ENCODE measurements around the gene ENPP5.

ENPP5 gene

DNA sequence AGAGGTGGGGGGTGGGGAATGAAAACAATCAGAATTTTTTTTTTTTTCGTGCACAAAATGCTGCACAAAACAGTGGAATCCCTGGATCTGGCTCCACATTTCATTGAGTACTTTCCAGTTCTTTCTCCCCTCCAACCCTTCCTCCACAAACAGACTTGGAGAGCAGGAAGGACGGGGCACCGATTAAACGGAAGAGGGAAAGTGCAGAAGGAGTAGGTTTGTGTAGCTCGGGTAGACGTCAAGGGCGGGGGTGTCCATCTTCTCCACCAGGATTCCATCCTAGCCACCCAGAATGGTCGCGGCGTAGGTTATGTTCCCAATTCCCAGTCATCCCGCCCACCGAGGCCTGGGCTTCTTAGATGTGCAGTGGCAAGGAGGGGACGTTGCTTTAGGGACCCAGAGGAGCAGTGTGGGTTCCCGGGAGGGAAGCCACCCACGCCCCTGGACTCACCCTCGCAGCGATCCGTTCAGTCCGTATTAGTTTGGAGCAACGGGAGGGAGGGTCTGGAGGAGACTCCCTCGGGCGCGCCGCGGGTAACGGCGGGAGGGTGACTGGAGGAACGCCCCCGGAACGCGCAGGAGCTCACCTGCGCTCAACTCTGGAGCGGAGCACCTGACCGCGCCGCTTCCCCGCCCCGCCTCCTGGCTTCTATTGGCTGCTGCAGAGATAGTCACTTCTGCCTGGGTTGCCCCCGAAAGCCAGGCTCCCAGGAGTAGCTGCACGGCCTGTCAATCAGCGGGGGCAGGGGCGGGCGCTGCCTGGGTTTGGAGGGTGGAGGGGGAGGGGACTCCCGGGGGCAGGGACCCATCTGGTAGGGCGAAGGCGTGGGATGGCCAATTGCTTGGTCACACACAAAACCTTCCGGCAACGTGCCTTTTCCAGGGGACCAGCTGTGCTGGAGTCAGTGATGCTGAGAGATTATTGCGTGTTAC lies at the start of gene ENPP5:
ENPP5 (minus strand) TSS at position 624 of the 933 bp plus-strand sequence. CDS start 2,718 bp downstream, outside the sequence.
- DNase-seq, result peak; percentile 91

GRCh38 chr6:46219661-46220060 lies 48.9 kb upstream of the ENPP5 start:
- no peak for DNase-seq

DNA sequence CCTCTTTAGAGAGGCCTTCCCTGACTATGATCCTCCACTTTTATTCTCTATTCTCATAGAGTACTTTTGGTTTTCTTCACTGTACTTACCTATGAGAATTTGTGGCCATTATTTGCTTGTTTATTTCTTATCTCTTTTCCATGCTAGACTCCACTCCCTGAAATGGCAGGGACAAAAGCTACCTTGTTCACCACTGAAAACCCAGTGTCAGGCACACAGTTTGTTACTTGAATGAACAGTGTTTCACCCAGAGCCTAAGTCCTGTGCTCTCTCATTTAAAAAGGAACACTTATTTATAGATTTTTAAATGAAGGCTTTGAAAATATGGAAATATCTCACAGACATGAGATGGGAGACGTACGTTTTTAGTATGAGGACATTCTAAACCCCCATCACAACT lies 47.7 kb upstream of the ENPP5 start:
- no peak for DNase-seq

- no peak for DNase-seq
Observed at GRCh38 chr6:46217671-46218131, 46.9 kb upstream of the ENPP5 start.

- DNase-seq, result no peak
Observed at GRCh38 chr6:46216879-46217278, 46.1 kb upstream of the ENPP5 start.

GRCh38 chr6:46215777-46216176 lies 45.0 kb upstream of the ENPP5 start:
- no peak for DNase-seq

DNA sequence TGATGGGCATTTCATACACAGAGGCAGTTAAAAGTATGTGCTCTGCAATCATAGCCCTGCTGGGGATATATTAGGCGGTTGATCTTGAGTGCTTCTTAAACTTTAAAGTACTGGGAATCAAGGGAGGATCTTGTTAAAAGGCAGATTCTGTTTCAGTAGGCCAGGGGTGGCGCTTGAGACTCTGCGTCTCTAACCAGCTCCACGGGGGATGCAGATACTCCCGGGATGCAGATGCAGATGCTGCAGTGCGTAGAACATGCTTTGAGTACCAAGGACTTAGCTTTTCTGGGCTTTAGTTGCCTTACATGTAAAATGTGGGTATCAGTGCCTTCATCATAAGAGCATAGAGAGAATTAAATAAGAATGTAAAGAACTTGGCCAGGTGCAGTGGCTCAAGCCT lies 44.4 kb upstream of the ENPP5 start:
- DNase-seq, result no peak

GRCh38 chr6:46211917-46212316 lies 41.1 kb upstream of the ENPP5 start:
- DNase-seq, result no peak

- DNase-seq, result no peak
Observed at GRCh38 chr6:46210294-46210693, 39.5 kb upstream of the ENPP5 start.

DNA sequence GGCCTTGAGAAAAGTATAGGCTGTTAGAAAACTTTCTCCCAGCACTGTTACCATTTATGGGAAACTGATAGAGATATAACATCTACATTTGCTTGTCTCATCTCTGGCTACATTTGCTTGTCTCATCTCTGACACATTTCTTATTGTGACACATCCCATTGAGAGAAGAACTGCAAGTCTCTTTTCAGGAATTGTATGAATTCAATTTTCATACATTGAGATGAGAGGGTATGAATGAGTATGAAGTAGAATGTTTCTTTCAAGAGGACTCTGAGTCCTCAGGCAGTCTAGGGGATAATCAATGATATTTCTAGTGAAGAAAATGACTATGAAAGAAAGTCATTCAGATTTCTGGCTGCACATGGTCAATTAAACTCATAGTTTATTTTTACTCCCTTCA lies 37.5 kb upstream of the ENPP5 start:
- DNase-seq, result no peak

- DNase-seq, result no peak
Observed at GRCh38 chr6:46207174-46207573, 36.4 kb upstream of the ENPP5 start.

DNA sequence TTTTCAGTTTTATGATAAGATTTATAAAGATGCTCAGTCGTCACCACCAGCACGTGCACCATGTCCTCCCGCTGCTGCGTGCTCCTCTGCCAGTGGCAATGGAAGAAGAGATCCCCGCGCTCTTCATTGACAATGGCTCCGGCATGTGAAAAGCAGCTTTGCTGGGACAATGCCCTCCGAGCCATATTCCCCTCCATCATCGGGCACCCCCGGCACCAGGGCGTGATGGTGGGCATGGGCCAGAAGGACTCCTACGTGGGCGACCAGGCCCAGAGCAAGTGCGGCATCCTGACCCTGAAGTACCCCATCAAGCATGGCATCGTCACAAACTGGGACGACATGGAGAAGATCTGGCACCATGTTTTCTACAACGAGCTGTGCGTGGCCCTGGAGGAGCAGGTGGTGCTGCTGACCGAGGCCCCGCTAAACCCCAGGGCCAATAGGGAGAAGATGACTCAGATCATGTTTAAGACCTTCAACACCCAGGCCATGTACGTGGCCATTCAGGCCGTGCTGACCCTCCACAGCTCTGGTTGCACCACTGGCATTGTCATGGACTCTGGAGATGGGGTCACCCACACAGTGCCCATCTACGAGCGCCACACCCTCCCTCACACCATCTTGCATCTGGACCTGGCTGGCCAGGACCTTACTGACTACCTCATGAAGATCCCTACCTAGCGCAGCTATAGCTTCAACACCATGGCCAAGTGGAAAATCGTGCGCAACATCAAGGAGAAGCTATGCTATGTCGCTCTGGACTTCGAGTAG lies 34.3 kb upstream of the ENPP5 start:
- no peak for DNase-seq

DNA sequence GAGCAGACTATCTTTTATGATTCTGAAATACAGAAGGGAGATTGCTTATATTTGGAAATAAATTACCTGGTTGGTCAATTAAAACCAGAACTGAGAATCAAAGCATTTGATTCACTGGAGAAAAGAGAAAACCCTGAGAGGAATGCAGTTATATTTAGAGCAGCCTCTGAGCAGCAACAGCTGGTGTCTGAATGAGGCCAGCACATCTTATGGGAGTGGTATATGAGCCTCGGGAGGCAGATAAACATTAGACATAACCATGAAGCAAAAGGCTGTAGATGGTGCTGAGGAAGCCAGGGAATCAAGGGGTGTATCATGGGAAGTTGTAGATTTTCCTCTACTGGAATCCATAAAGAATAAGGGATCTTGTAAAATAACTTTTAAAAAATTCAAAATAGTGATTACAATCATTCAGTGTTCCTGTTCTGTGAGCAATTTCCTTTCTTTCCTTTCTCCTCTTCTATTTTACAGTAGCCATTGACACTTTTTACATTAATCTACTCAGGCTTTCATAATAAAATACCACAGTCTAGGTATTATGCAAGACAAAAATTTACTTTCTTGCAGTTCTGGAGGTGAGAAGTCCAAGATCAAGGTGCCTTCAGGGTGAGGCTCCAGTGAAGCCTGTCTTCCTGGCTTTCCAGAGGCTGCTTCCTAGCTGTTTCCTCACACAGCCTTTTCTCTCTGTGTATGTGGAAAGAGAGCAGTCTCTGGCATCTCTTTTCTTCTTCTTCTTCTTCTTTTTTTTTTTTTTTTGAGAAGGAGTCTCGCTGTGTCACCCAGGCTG lies 32.8 kb upstream of the ENPP5 start:
- DNase-seq, result no peak

DNA sequence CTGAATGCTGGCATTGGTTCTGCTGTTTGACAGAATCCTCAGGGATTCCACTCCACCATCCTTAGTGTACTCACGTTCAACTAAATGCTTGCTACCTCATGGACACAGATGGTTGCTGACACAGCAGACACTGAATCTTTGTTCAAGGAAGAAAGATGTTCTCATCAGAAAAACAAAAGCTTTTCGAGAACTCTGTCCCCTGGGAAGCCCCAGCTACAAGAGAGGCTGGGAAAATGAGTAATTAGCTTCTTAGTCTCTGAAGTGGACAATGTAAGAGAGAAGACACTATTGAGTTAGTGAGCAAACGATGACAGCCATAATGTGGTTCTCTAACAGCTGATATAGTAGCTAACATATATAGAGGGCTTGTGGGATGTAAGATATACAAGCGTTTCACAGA lies 30.9 kb upstream of the ENPP5 start:
- peak; percentile 75 for DNase-seq

GRCh38 chr6:46199387-46199786 lies 28.6 kb upstream of the ENPP5 start:
- no peak for DNase-seq

DNA sequence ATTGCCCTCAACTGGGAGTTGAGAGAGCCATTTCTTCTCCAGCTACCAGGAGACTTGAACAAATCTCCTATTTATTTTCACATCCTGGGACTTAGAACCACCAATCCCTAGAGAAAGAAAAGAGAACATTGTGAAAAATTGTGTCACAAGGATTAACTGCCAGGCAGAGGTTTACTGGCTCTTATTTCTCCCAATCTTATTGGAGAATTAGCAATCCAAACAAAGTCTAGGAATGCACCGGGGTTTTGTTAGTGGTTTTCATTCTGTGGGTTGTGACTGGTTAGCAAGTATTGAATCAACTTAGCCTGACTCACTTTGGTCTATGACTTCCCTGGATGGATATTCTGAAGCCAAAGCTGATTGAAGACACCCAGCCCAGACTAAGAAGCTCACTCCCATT lies 21.2 kb upstream of the ENPP5 start:
- DNase-seq, result no peak

- DNase-seq, result peak; percentile 26
Observed at GRCh38 chr6:46190889-46191288, 20.1 kb upstream of the ENPP5 start.

GRCh38 chr6:46189726-46190125 lies 18.9 kb upstream of the ENPP5 start:
- no peak for DNase-seq

- DNase-seq, result no peak
Observed at GRCh38 chr6:46186583-46186982, 15.8 kb upstream of the ENPP5 start.

DNA sequence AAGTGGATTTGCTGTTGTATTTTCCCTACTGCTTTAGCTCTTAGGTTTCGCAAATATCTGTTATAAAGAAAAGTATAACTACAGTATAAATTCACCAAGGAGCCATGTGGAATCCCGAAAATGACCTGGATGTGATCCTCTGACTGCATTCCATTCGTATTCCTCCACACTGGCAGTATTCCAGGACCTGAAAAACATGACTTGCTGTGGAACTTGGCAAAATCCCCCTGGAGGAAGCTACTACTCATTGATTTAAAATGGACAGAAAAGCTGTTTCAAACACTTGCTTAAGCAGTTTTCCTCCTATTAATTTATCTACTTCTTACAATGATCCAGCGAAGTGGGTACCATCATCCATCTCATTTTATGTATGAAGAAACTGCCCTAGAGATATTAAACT lies 13.3 kb upstream of the ENPP5 start:
- DNase-seq, result no peak

- DNase-seq, result no peak
Observed at GRCh38 chr6:46175976-46176375, 5.2 kb upstream of the ENPP5 start.

DNA sequence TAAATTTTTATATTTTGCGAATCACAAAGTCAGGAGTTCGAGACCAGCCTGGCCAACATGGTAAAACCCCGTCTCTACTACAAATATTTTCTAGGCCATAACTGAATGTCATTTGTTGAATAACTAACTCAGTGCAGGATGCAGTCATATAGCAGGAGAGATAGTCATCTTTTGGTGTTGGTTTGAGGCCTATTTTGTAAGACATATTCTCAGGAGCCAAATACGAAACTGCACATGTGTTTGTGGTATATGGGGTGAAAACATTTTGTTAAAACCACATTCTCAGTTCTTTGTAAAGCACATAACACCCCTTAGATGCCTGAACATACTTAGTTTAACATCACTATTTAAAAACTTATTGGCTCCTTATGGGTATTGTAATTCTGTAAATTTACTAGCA lies 4.7 kb upstream of the ENPP5 start:
- DNase-seq, result no peak

DNA sequence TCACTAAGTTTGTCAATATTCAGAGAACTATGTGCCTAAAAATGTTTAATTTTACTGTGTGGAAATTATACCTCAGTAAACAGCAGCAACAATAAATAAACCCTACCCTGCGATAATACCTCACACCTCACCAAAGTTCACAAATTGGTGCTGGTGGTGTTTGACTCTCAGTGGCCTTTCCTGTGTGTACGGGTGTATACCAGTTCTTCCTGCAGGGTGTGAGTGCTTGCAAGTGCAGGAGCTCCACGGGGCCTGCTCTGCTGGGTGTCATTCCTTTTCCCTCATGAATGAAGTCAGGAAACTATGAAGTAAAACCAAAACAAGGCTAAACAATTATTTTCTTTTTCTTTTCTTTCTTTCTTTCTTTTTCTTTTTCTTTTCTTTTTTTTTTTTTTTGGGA lies 4.1 kb upstream of the ENPP5 start:
- DNase-seq, result no peak
